Spleen (tissue), 11 donors: ENCODE measurements around the gene NMUR1. TPM values are rescaled to one million over a fixed set of nuclear protein-coding genes. Genes with fewer than 3 reads are reported as not detected.
A peak's percentile ranks its signal among the peaks of the same experiment; 100 is the strongest.

Source experiments
- DNase-seq: peaks from one replicate; pipeline ENCODE4 v3.0.0-alpha.2; 2020
- H3K27ac ChIP-seq, 8 donors: fragments of 200-600 bp; sonication (generic) in 7 of 8; 1 replicate in 4 of 8; 2 replicates in 4 of 8; pipeline versions ENCODE4 v1.5.0 to v1.8.0; 2016 to 2021; ENCODE audit warnings: inconsistent platforms in 4 of 8, mild to moderate bottlenecking in 4 of 8, moderate library complexity in 1 of 8
- H3K27me3 ChIP-seq, 7 donors: fragments of 200-600 bp; sonication (generic) in 6 of 7; replicated peaks in 1 of 7; 1 replicate in 4 of 7; 2 replicates in 3 of 7; pipeline versions ENCODE4 v1.5.0 to v1.8.0; 2016 to 2021; ENCODE audit warnings: inconsistent platforms in 3 of 7, mild to moderate bottlenecking in 1 of 7
- H3K36me3 ChIP-seq, 6 donors: fragments of 200-600 bp; sonication (generic) in 5 of 6; 1 replicate in 4 of 6; 2 replicates in 2 of 6; pipeline versions ENCODE4 v1.5.0 to v1.8.0; 2016 to 2021; ENCODE audit warnings: inconsistent platforms in 2 of 6
- H3K4me1 ChIP-seq, 6 donors: fragments of 200-600 bp; sonication (generic) in 5 of 6; 1 replicate in 3 of 6; 2 replicates in 3 of 6; pipeline versions ENCODE4 v1.5.0 to v1.8.0; 2016 to 2021; ENCODE audit warnings: inconsistent platforms in 3 of 6
- H3K4me3 ChIP-seq, 8 donors: fragments of 200-600 bp; sonication (generic) in 7 of 8; 1 replicate in 4 of 8; 2 replicates in 4 of 8; pipeline versions ENCODE4 v1.5.0 to v1.8.0; 2016 to 2021; ENCODE audit warnings: inconsistent platforms in 4 of 8, mild to moderate bottlenecking in 4 of 8, moderate library complexity in 2 of 8
- H3K9me3 ChIP-seq, 8 donors: fragments of 200-600 bp; sonication (generic) in 7 of 8; 1 replicate in 4 of 8; 2 replicates in 4 of 8; pipeline versions ENCODE4 v1.5.0 to v1.8.0; 2016 to 2021; ENCODE audit warnings: inconsistent platforms in 4 of 8
- POLR2A ChIP-seq, 3 donors: fragments of 450-650 bp; IDR thresholded peaks; one replicate each; pipeline ENCODE4 v1.5.1; 2017; ENCODE audit warnings: antibody characterized with exemption in 3 of 3, mild to moderate bottlenecking in 1 of 3
- POLR2AphosphoS5 ChIP-seq, 3 donors: sonication (generic); formaldehyde crosslinking; IDR thresholded peaks; one replicate each; pipeline ENCODE4 v1.5.1; 2017; ENCODE audit warnings: antibody characterized with exemption in 3 of 3
- WGBS, 5 donors: extraction: QIAGEN DNeasy Blood & Tissue Kit in 3 of 5; methylation state at CpG; one replicate each; pipeline versions ENCODE4 v1.1.5 to v1.1.7; 2013 to 2018; 5-methylcytosine and 5-hydroxymethylcytosine counted together
- intact Hi-C: fragments of 100-400 bp; cut with DNase I; formaldehyde crosslinking; loops from one replicate; pipeline ENCODE4 v1.15.0; 2023; ENCODE audit warnings: low total_unique reads
- polyA plus RNA-seq, 3 donors: library from polyadenylated mRNA; stranded (reverse); fragments of 200-250 nt; gene quantifications; one replicate each; pipeline ENCODE4 v1.2.1, GENCODE V29; 2013
- total RNA-seq, 7 donors: library from RNA; depleted of rRNA in 3 of 7; stranded (reverse); fragments of >200 nt in 3 of 7; fragmentation: NEBNext Ultra II Directional in 4 of 7; extraction: Animal tissue kit (Norgen Biotek cat#: 25700) in 4 of 7; gene quantifications; one replicate each; pipeline versions ENCODE4 v1.1.0 to v1.2.1, GENCODE V29; 2016 to 2021
- TF ChIP-seq, protein P1 (sequence below), 11 experiments: fragments of 200-600 bp in 7 of 11; fragments of 450-650 bp in 4 of 11; sonication (generic) in 4 of 11; IDR thresholded peaks in 8 of 11; conservative IDR thresholded peaks in 3 of 11; 1 replicate in 7 of 11; 2 replicates in 4 of 11; pipeline versions ENCODE4 v1.4.0 to v1.8.0; 2016 to 2021; ENCODE audit warnings: antibody characterized with exemption in 11 of 11, inconsistent platforms in 4 of 11, mild to moderate bottlenecking in 1 of 11
- donor health status: healthy with polysubstance abuse.
- donor health status: DM: no; HTN: no; CAD: no; lungs with moderate emphysema.
- donor health status: DM: no; HTN: no; CAD: no.
- donor health status: Bipolar disorder and iron deficiency.
- donor health status: healthy.
- donor health status: DM: no; HTN: no; CAD: no.
- donor health status: DM: yes; HTN: yes; CAD: no.

NMUR1 gene
- total and polyA plus RNA-seq, 10 donors: 0.32 to 6.2 (median 2.5) TPM

DNA sequence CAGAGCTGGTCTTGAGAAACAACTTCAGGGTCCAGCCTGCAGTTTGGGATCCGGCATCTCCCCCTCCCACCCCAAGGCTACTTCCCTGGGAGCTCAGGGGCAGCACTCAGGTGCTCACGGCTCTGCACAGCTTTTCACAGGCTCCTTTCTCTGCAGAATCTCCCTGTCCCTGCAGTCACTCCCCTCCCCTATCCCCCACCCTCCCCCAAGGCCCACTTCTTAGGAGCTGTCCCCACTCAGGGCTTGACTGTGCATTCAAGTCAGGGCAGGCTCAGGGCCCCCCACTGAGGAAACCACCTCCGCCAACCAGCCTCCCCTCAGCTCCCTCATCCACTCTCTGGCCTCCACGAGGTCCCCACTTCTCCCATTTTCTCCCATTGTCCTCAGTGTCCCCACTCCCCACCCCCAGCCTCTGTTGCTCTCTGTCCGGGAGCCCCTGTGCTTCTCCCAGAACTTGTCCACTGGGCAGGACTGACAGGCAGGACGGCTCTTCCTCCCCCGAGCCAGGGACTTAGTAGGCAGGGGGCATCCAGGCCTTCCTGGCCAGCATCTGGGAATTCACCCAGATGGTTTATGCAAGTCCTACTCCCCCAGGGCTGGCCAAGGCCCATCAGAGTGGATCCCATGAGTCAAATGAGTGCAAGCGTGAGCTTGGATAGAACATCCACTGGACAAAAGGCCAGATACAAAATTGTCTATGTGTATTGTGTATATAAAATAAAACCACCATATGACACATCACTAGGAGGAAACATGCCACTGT is 7.6 kb downstream of the NMUR1 start:
- 60 to 88% (median 80%) methylated on average over 7 to 8 of the region's 8 CpGs for WGBS, 5 donors

GRCh38 chr2:231521443-231521842 is 8.8 kb downstream of the NMUR1 start:
- intact Hi-C loops: no loop called here

More for the DNA sequence above, 7.6 kb downstream of the NMUR1 start:
- no peaks in the 10 kb centered on the region for H3K36me3 ChIP-seq
- peak overlapping the region in 3 of 8 donors; percentile 2 to 30 (median 30) for H3K27ac ChIP-seq
- DNase-seq: no peak
- intact Hi-C loops: no loop called here
- H3K4me1 ChIP-seq: peaks cover 3 to 61% (median 23%) of the 10 kb centered on the region in 6 donors
- H3K27me3 ChIP-seq: no peaks in the 10 kb centered on the region
- no peak for TF ChIP-seq POLR2AphosphoS5 (IDR thresholded peaks at IDR 0.05)
- TF ChIP-seq, protein P1, sequence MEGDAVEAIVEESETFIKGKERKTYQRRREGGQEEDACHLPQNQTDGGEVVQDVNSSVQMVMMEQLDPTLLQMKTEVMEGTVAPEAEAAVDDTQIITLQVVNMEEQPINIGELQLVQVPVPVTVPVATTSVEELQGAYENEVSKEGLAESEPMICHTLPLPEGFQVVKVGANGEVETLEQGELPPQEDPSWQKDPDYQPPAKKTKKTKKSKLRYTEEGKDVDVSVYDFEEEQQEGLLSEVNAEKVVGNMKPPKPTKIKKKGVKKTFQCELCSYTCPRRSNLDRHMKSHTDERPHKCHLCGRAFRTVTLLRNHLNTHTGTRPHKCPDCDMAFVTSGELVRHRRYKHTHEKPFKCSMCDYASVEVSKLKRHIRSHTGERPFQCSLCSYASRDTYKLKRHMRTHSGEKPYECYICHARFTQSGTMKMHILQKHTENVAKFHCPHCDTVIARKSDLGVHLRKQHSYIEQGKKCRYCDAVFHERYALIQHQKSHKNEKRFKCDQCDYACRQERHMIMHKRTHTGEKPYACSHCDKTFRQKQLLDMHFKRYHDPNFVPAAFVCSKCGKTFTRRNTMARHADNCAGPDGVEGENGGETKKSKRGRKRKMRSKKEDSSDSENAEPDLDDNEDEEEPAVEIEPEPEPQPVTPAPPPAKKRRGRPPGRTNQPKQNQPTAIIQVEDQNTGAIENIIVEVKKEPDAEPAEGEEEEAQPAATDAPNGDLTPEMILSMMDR (IDR thresholded peaks at IDR 0.05 in 8 of 11, conservative IDR thresholded peaks at IDR 0.05 in 3 of 11): no peak
- no peak overlapping the region for H3K4me3 ChIP-seq
- H3K9me3 ChIP-seq: no peaks in the 10 kb centered on the region

DNA sequence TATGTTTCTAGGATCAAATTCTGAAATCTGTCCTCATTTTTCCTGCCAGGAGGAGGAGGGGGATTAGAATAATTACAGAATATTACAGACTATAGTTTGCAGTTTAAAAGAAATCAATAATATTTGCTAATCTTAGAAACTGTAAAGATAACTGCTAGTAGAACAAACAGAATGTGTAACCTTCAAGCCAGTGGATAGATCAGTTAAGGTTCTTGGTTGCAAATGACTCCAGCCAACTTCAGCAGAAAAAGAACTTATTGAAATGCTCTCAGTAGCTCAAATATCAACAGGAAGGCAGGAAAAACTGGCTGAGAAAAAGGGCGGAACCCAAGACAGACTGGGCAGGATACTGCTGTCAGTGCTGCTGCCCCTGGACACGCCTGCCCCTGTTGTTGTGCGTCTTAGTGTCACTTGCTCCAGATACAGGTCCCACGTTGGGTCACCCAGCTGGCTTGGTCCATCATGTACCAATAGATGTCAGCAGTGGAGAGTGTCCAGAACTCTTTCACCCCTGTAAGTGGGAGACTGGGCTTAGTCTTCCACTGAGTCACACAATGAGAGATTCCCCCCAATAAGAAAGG is 10.2 kb downstream of the NMUR1 start:
- TF ChIP-seq, protein P1 (IDR thresholded peaks at IDR 0.05 in 8 of 11, conservative IDR thresholded peaks at IDR 0.05 in 3 of 11): no peak
- TF ChIP-seq POLR2A (IDR thresholded peaks at IDR 0.05) (no peak), POLR2AphosphoS5 (IDR thresholded peaks at IDR 0.05) (no peak)
- Histone ChIP-seq H3K4me3 (no peak overlapping the region), H3K27ac (no peak overlapping the region), H3K36me3 (no peaks in the 10 kb centered on the region), H3K4me1 (peaks cover 3 to 43% (median 23%) of the 10 kb centered on the region in 6 donors), H3K27me3 (no peaks in the 10 kb centered on the region), H3K9me3 (no peaks in the 10 kb centered on the region)
- WGBS, 5 donors: 62 to 81% (median 68%) methylated on average over 4 of the region's 4 CpGs
- no peak for DNase-seq
- intact Hi-C loops: loop anchor here (5.0 kb wide), 1 partner anchor 37 kb away; no protein-coding TSS in a partner anchor

More at GRCh38 chr2:231521443-231521842, 8.8 kb downstream of the NMUR1 start:
- Histone ChIP-seq H3K9me3 (no peaks in the 10 kb centered on the region), H3K27ac (no peak overlapping the region), H3K36me3 (no peaks in the 10 kb centered on the region), H3K4me3 (no peak overlapping the region), H3K27me3 (no peaks in the 10 kb centered on the region), H3K4me1 (peaks cover 3 to 54% (median 23%) of the 10 kb centered on the region in 6 donors)
- TF ChIP-seq POLR2AphosphoS5 (IDR thresholded peaks at IDR 0.05) (no peak), POLR2A (IDR thresholded peaks at IDR 0.05) (no peak)
- TF ChIP-seq, protein P1 (IDR thresholded peaks at IDR 0.05 in 8 of 11, conservative IDR thresholded peaks at IDR 0.05 in 3 of 11): no peak
- 40 to 74% (median 69%) methylated on average over 3 of the region's 3 CpGs for WGBS, 5 donors
- no peak for DNase-seq

- no peak for DNase-seq
- TF ChIP-seq, protein P1 (IDR thresholded peaks at IDR 0.05 in 8 of 11, conservative IDR thresholded peaks at IDR 0.05 in 3 of 11): no peak
- TF ChIP-seq POLR2A (IDR thresholded peaks at IDR 0.05): no peak
- no peak for TF ChIP-seq POLR2AphosphoS5 (IDR thresholded peaks at IDR 0.05)
- Histone ChIP-seq H3K9me3 (no peaks in the 10 kb centered on the region), H3K4me1 (peaks cover 3 to 40% (median 18%) of the 10 kb centered on the region in 6 donors), H3K27ac (no peak overlapping the region), H3K27me3 (no peaks in the 10 kb centered on the region), H3K36me3 (no peaks in the 10 kb centered on the region), H3K4me3 (no peak overlapping the region)
- intact Hi-C loops: loop anchor here (5.0 kb wide), 1 partner anchor 39 kb away; no protein-coding TSS in a partner anchor
- WGBS, 5 donors: 86 to 94% (median 93%) methylated on average over 5 of the region's 5 CpGs
Measured at GRCh38 chr2:231518771-231519170, 11.5 kb downstream of the NMUR1 start.
